Type B pancreatic cell (in vitro differentiated cells): ENCODE measurements around the gene TARS1. TPM values are rescaled to one million over a fixed set of nuclear protein-coding genes. Genes with fewer than 3 reads are reported as not detected.

Experiments used
- DNase-seq: peaks from one replicate; pipeline ENCODE4 v3.0.0; 2021; ENCODE audit warnings: mixed read lengths; ENCODE audit not compliant: unreplicated experiment; ENCODE audit errors: extremely low spot score
- H3K27ac Mint-ChIP-seq: 2 replicates; pipeline ENCODE4 v1.8.0; 2021; ENCODE audit warnings: mild to moderate bottlenecking, mixed read lengths
- H3K27me3 Mint-ChIP-seq: 2 replicates; pipeline ENCODE4 v1.8.0; 2021; ENCODE audit warnings: mixed read lengths
- H3K36me3 Mint-ChIP-seq: 2 replicates; pipeline ENCODE4 v1.8.0; 2021; ENCODE audit warnings: mixed read lengths
- H3K4me1 Mint-ChIP-seq: one replicate; pipeline ENCODE4 v1.8.0; 2021; ENCODE audit warnings: mixed read lengths; ENCODE audit not compliant: unreplicated experiment
- H3K4me3 Mint-ChIP-seq: 2 replicates; pipeline ENCODE4 v1.8.0; 2021; ENCODE audit warnings: mild to moderate bottlenecking, mixed read lengths
- H3K9me3 Mint-ChIP-seq: 2 replicates; pipeline ENCODE4 v1.8.0; 2021; ENCODE audit warnings: mixed read lengths
- CTCF ChIP-seq: fragments of 200-600 bp; sonication (generic); conservative IDR thresholded peaks from 2 replicates; pipeline ENCODE4 v1.5.0; 2021; ENCODE audit warnings: antibody characterized with exemption, mild to moderate bottlenecking
- total RNA-seq: library from RNA; stranded (reverse); gene quantifications from 2 replicates; pipeline ENCODE4 v1.2.1, GENCODE V29; 2021; ENCODE audit warnings: low replicate concordance

Gene TARS1
- total RNA-seq, 1 donor from 2014 or later, result 174 TPM

- peaks cover 3% of the 10 kb centered on the region for H3K4me1 Mint-ChIP-seq
- H3K9me3 Mint-ChIP-seq, result peaks cover 3% of the 10 kb centered on the region
- no peak overlapping the region for H3K4me3 Mint-ChIP-seq
- DNase-seq, result no peak
- H3K27me3 Mint-ChIP-seq, result no peaks in the 10 kb centered on the region
- TF ChIP-seq CTCF, result peak; percentile 61
- H3K27ac Mint-ChIP-seq, result no peak overlapping the region
- H3K36me3 Mint-ChIP-seq, result peaks cover 60% of the 10 kb centered on the region
These were observed 29.8 kb downstream of the TARS1 start for GRCh38 chr5:33470544-33470943.

GRCh38 chr5:33472805-33473409 lies 32.1 kb downstream of the TARS1 start:
- H3K27ac Mint-ChIP-seq, result no peak overlapping the region
- H3K36me3 Mint-ChIP-seq, result peaks cover 67% of the 10 kb centered on the region

DNA sequence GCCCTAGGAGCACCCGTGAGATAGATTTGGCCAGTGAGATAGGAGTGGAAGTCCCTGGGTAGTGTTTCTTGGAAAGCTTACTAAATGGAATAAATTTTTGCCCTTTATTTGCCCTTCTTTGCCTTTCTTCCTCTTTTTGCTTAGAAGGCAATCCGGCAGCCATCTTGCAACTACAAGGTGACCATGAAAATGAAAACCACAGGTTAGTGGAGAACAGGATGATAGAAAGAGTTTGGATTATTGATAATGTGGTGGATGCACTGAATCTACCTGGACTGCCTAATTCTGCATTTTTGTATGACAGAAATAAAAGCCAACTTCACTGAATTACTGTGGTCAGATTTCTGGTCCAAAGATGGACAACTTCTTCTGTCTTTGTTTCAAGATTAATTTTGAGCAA lies 33.2 kb downstream of the TARS1 start:
- no peak for DNase-seq

More at GRCh38 chr5:33472805-33473409, 32.1 kb downstream of the TARS1 start:
- H3K27me3 Mint-ChIP-seq, result no peaks in the 10 kb centered on the region
- no peak for TF ChIP-seq CTCF
- DNase-seq, result no peak
- peaks cover 3% of the 10 kb centered on the region for H3K9me3 Mint-ChIP-seq
- H3K4me3 Mint-ChIP-seq, result no peak overlapping the region
- peaks cover 3% of the 10 kb centered on the region for H3K4me1 Mint-ChIP-seq

GRCh38 chr5:33474931-33475499 lies 34.2 kb downstream of the TARS1 start:
- no peak overlapping the region for H3K27ac Mint-ChIP-seq
- H3K4me1 Mint-ChIP-seq, result peaks cover 3% of the 10 kb centered on the region
- H3K9me3 Mint-ChIP-seq, result peaks cover 3% of the 10 kb centered on the region
- H3K4me3 Mint-ChIP-seq, result no peak overlapping the region
- H3K27me3 Mint-ChIP-seq, result no peaks in the 10 kb centered on the region
- no peak for DNase-seq
- TF ChIP-seq CTCF, result no peak
- H3K36me3 Mint-ChIP-seq, result peaks cover 74% of the 10 kb centered on the region

More for the DNA sequence above, 33.2 kb downstream of the TARS1 start:
- peaks cover 66% of the 10 kb centered on the region for H3K36me3 Mint-ChIP-seq
- H3K9me3 Mint-ChIP-seq, result peaks cover 3% of the 10 kb centered on the region
- TF ChIP-seq CTCF, result no peak
- H3K4me3 Mint-ChIP-seq, result no peak overlapping the region
- H3K4me1 Mint-ChIP-seq, result peaks cover 3% of the 10 kb centered on the region
- no peak overlapping the region for H3K27ac Mint-ChIP-seq
- H3K27me3 Mint-ChIP-seq, result no peaks in the 10 kb centered on the region

DNA sequence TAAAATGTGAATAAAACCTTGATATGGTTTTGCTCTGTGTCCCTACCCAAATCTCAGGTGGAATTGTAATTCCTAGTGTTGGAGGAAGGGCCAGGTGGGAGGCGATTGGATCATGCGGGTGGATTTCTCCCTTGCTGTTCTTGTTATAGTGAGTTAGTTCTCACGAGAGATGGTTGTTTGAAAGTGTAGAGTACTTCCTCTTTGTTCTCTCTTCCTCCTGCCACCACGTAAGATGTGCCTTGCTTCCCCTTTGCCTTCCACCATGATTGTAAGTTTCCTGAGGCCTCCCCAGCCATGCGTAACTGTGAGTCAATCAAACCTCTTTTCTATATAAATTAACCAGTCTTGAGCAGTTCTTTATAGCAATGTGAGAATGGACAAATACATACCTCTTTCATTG lies 34.9 kb downstream of the TARS1 start:
- H3K9me3 Mint-ChIP-seq, result peaks cover 3% of the 10 kb centered on the region
- no peak for TF ChIP-seq CTCF
- no peak for DNase-seq
- no peaks in the 10 kb centered on the region for H3K4me1 Mint-ChIP-seq
- no peaks in the 10 kb centered on the region for H3K27me3 Mint-ChIP-seq
- H3K27ac Mint-ChIP-seq, result no peak overlapping the region
- peaks cover 68% of the 10 kb centered on the region for H3K36me3 Mint-ChIP-seq
- H3K4me3 Mint-ChIP-seq, result no peak overlapping the region
